ENCODE data around the gene TMEM41B. TPM values are rescaled to one million over a fixed set of nuclear protein-coding genes. Genes with fewer than 3 reads are reported as not detected.

The TMEM41B gene
- total and polyA plus RNA-seq, 2 of the 4 experiments (the other 2 are of a cell fraction), result 20.8 to 21.5 TPM

GRCh38 chr11:9264316-9265210, 49.8 kb downstream of the TMEM41B start:
- Histone ChIP-seq H4K8ac (ENCODE audit: low read depth in 2 of 2, low read length in 2 of 2) (peak overlapping the region; percentile 37 to 74; a peak in 3 of 4 replicates), H3K14ac (replicated peaks; ENCODE audit: low read depth, low read length) (peak overlapping the region; percentile 97), H2BK5ac (ENCODE audit: low read depth, low read length, poor library complexity, severe bottlenecking) (peak overlapping the region; percentile 73), H3K18ac (ENCODE audit: low read depth, low read length) (peak overlapping the region; percentile 53), H3K27me3 (ENCODE audit: control insufficient read depth, insufficient read depth, low read length) (no peaks in the 10 kb centered on the region), H4K20me1 (ENCODE audit: insufficient read depth, low read length) (peaks cover 38% of the 10 kb centered on the region), H3K79me1 (ENCODE audit: low read depth in 1 of 2, low read length in 2 of 2) (peaks cover 3 to 34% of the 10 kb centered on the region in 2 experiments; a peak in 3 of 4 replicates), H2BK120ac (ENCODE audit: low read depth, low read length) (peak overlapping the region; percentile 7; the same call in 1 of the 2 replicates), H3K56ac (ENCODE audit: extremely low read depth, insufficient read depth, low read length) (peak overlapping the region; percentile 82), H2AK9ac (replicated peaks; ENCODE audit: low read depth, low read length, poor library complexity) (peak overlapping the region; percentile 93), H3K4me2 (ENCODE audit: low read depth, low read length) (peak overlapping the region; percentile 92), H3K4me1 (ENCODE audit: control insufficient read depth, insufficient read depth, low read length) (peaks cover 11% of the 10 kb centered on the region), H2BK20ac (ENCODE audit: low read depth, low read length) (no peak overlapping the region), H3K9ac (ENCODE audit: low read depth, low read length) (peak overlapping the region; percentile 90), H4K91ac (ENCODE audit: insufficient read depth, low read depth, low read length) (peak overlapping the region; percentile 55), H2AK5ac (ENCODE audit: low read depth, low read length) (peak overlapping the region; percentile 85), H3K9me1 (ENCODE audit: insufficient read depth, low read length) (peaks cover 3% of the 10 kb centered on the region), H3K9me3 (ENCODE audit: control insufficient read depth, insufficient read depth, low read length) (no peaks in the 10 kb centered on the region), H3K36me3 (ENCODE audit: control insufficient read depth, insufficient read depth, low read length) (no peaks in the 10 kb centered on the region), H3K4me3 (ENCODE audit: insufficient read depth, low read depth, low read length) (peak overlapping the region; percentile 69), H2BK15ac (ENCODE audit: low read depth, low read length) (peak overlapping the region; percentile 32; the same call in 1 of the 3 replicates), H4K5ac (ENCODE audit: low read depth, low read length) (peak overlapping the region; percentile 56), H3K27ac (ENCODE audit: insufficient read depth, low read length) (peak overlapping the region; percentile 91), H3K23ac (ENCODE audit: low read depth, low read length) (peak overlapping the region; percentile 94), H2AFZ (replicated peaks; ENCODE audit: low read length, poor library complexity) (peak overlapping the region; percentile 90), H3K4ac (ENCODE audit: low read depth, low read length) (peak overlapping the region; percentile 62)
- ATAC-seq (ENCODE audit: low read depth), result peak; percentile 56
- WGBS, 2 experiments (ENCODE audit: extremely low coverage in 2 of 2, insufficient read length in 1 of 2), result 0% methylated on average over 42 of the region's 76 CpGs; no CpG with 5 or more reads in 1 of the 2 experiments
- TSS peak; percentile 39 for BruUV-seq (replicated peaks)
- dilution Hi-C loops (cut with HindIII; ENCODE audit: low sequenced_read_pairs, unreplicated experiment), result no loop called here
- ChIA-PET CTCF (no interaction called here), POLR2A (ENCODE audit: unreplicated experiment) (interaction anchor here (0.6 to 1.1 kb wide), 3 partner anchors 96 to 196 kb away, joined by 3 to 5 read pairs (median 4); partner anchors contain the start of gene ZNF143)
- peak; percentile 78 for TF ChIP-seq POLR2A (IDR thresholded peaks at IDR 0.05; ENCODE audit: low read depth, low read length)
- no peak for TF ChIP-seq SMC3 (IDR thresholded peaks at IDR 0.05; ENCODE audit: low read depth, low read length)
- TF ChIP-seq CEBPB (IDR thresholded peaks at IDR 0.05; ENCODE audit: low read depth, low read length), result peak; percentile 64
- in situ Hi-C loops (cut with MboI; ENCODE audit: low sequenced_read_pairs), result no loop called here
- DNase-seq, result peak; percentile 81
- intact Hi-C loops (cut with micrococcal nuclease), result loop anchor here (5.0 to 10.0 kb wide), 3 partner anchors 57 to 240 kb away; no protein-coding TSS in a partner anchor
